HL-60 (cell line): ENCODE data around the gene EBI3.

Experiments used
- DNase-seq, 2 experiments: peaks; one replicate each; pipeline ENCODE4 v3.0.0-alpha.2; 2010 to 2020; ENCODE audit warnings: low read depth in 1 of 2, low spot score in 1 of 2
- H3K27ac ChIP-seq: fragments of 250-450 bp; sonication (Bioruptor Pico); replicated peaks from 2 replicates; pipeline ENCODE4 v1.5.1; 2020; ENCODE audit warnings: mild to moderate bottlenecking, moderate library complexity
- H3K27me3 ChIP-seq: fragments of 250-450 bp; sonication (Bioruptor Pico); 2 replicates; pipeline ENCODE4 v1.5.1; 2021; ENCODE audit warnings: mild to moderate bottlenecking, moderate library complexity; ENCODE audit not compliant: insufficient read depth, poor library complexity, severe bottlenecking
- H3K4me3 ChIP-seq: replicated peaks from 2 replicates; pipeline ENCODE4 v1.5.1; 2011; ENCODE audit warnings: mild to moderate bottlenecking, control low read depth, low read length; ENCODE audit not compliant: insufficient read depth
- CTCF ChIP-seq: IDR thresholded peaks from one replicate; pipeline ENCODE4 v1.5.1; 2011; ENCODE audit warnings: low read length, control low read depth, inconsistent platforms; ENCODE audit not compliant: insufficient read depth
- GABPA ChIP-seq: IDR thresholded peaks from 2 replicates; pipeline ENCODE4 v1.6.1; 2012; ENCODE audit warnings: low read depth
- POLR2AphosphoS5 ChIP-seq: IDR thresholded peaks from 2 replicates; pipeline ENCODE4 v1.6.1; 2012; ENCODE audit warnings: low read depth
- REST ChIP-seq: IDR thresholded peaks from 2 replicates; pipeline ENCODE4 v1.6.1; 2012; ENCODE audit warnings: low read depth; ENCODE audit not compliant: insufficient replicate concordance
- SPI1 ChIP-seq: IDR thresholded peaks from 2 replicates; pipeline ENCODE4 v1.6.1; 2012; ENCODE audit warnings: low read depth, mild to moderate bottlenecking, borderline replicate concordance

The EBI3 gene

GRCh38 chr19:4267101-4267900 lies 38.0 kb downstream of the EBI3 start:
- Histone ChIP-seq H3K27me3 (no peaks in the 10 kb centered on the region), H3K27ac (no peak overlapping the region), H3K4me3 (no peak overlapping the region)
- peak; percentile 61 to 73 for DNase-seq
- no peak for TF ChIP-seq REST
- peak; percentile 66 for TF ChIP-seq CTCF

- Histone ChIP-seq H3K27me3 (no peaks in the 10 kb centered on the region), H3K27ac (no peak overlapping the region), H3K4me3 (no peak overlapping the region)
- TF ChIP-seq GABPA (no peak), POLR2AphosphoS5 (no peak), REST (no peak), CTCF (no peak), SPI1 (no peak)
- no peak for DNase-seq
These were observed 38.8 kb downstream of the EBI3 start for GRCh38 chr19:4267901-4268815.

GRCh38 chr19:4268816-4269430 lies 39.6 kb downstream of the EBI3 start:
- no peak for TF ChIP-seq POLR2AphosphoS5
- no peak for TF ChIP-seq REST
- no peak for TF ChIP-seq CTCF
- DNase-seq: no peak
- Histone ChIP-seq H3K27ac (no peak overlapping the region), H3K4me3 (no peak overlapping the region), H3K27me3 (no peaks in the 10 kb centered on the region)
